DND-41 (cell line): ENCODE measurements around the gene CFAP107.
"Not testable (repeated sequence)": the region's sequence is repeated elsewhere in the genome, so short reads cannot be mapped to it uniquely, and the experiment has no call there.

ENCODE experiments used
- ATAC-seq: fragments of 200-7000 bp; cut with Tn5 transposase; 3 replicates; pipeline ENCODE4 v1.9.1; 2021; ENCODE audit warnings: low read depth; ENCODE audit not compliant: insufficient read depth
- DNase-seq: peaks from one replicate; pipeline ENCODE4 v3.0.0-alpha.2; 2020
- H2AFZ ChIP-seq: 2 replicates; pipeline ENCODE4 v1.6.0; 2012; ENCODE audit warnings: low read depth, low read length
- H3K27ac ChIP-seq: 2 replicates; pipeline ENCODE4 v1.5.1; 2012; ENCODE audit warnings: low read length, inconsistent platforms
- H3K27me3 ChIP-seq: fragments of 200-600 bp; sonication (generic); 2 replicates; pipeline ENCODE4 v1.6.0; 2012; ENCODE audit warnings: low read length, mild to moderate bottlenecking, inconsistent platforms; ENCODE audit not compliant: insufficient read depth, poor library complexity
- H3K36me3 ChIP-seq: 2 replicates; pipeline ENCODE4 v1.5.1; 2012; ENCODE audit warnings: low read length, inconsistent platforms; ENCODE audit not compliant: insufficient read depth
- H3K4me1 ChIP-seq: 2 replicates; pipeline ENCODE4 v1.5.1; 2012; ENCODE audit warnings: mild to moderate bottlenecking, low read length; ENCODE audit not compliant: insufficient read depth
- H3K4me2 ChIP-seq: 2 replicates; pipeline ENCODE4 v1.6.0; 2012; ENCODE audit warnings: mild to moderate bottlenecking, moderate library complexity, low read length, inconsistent platforms; ENCODE audit not compliant: insufficient read depth
- H3K4me3 ChIP-seq, 2 experiments: fragments of 200-600 bp in 1 of 2; shearing (Covaris generic) in 1 of 2; 2 replicates each; pipeline ENCODE4 v1.5.1; 2012 to 2016; ENCODE audit warnings: inconsistent platforms in 2 of 2, low read length in 2 of 2, mild to moderate bottlenecking in 2 of 2, low read depth in 1 of 2, moderate library complexity in 1 of 2
- H3K79me2 ChIP-seq: 2 replicates; pipeline ENCODE4 v1.6.0; 2012; ENCODE audit warnings: low read length, inconsistent platforms; ENCODE audit not compliant: insufficient read depth
- H3K9ac ChIP-seq: 2 replicates; pipeline ENCODE4 v1.6.0; 2012; ENCODE audit warnings: low read depth, mild to moderate bottlenecking, inconsistent platforms, low read length, moderate library complexity
- H3K9me3 ChIP-seq: 2 replicates; pipeline ENCODE4 v1.5.1; 2012; ENCODE audit warnings: low read length, moderate library complexity, mild to moderate bottlenecking, inconsistent platforms; ENCODE audit not compliant: insufficient read depth, severe bottlenecking
- H4K20me1 ChIP-seq: 2 replicates; pipeline ENCODE4 v1.6.0; 2012; ENCODE audit warnings: low read length; ENCODE audit not compliant: insufficient read depth
- CTCF ChIP-seq: IDR thresholded peaks from 2 replicates; pipeline ENCODE4 v1.5.1; 2012; ENCODE audit warnings: borderline replicate concordance, low read length, moderate library complexity, mild to moderate bottlenecking; ENCODE audit not compliant: poor library complexity, severe bottlenecking; ENCODE audit errors: extremely low read depth
- EZH2 ChIP-seq: IDR thresholded peaks from 3 replicates; pipeline ENCODE4 v1.6.1; 2012; ENCODE audit warnings: borderline replicate concordance, low read depth, mild to moderate bottlenecking, moderate library complexity, low read length, inconsistent platforms; ENCODE audit not compliant: severe bottlenecking

CFAP107 gene

GRCh38 chr1:12717301-12717838, 28.6 kb upstream of the CFAP107 start:
- Histone ChIP-seq H3K9me3 (no peaks in the 10 kb centered on the region), H3K36me3 (no peaks in the 10 kb centered on the region), H3K4me2 (no peak overlapping the region), H3K27ac (no peak overlapping the region), H3K27me3 (peaks cover 3% of the 10 kb centered on the region), H3K4me3 (no peak overlapping the region), H4K20me1 (no peaks in the 10 kb centered on the region), H3K9ac (no peak overlapping the region), H2AFZ (no peak overlapping the region), H3K79me2 (no peaks in the 10 kb centered on the region), H3K4me1 (no peaks in the 10 kb centered on the region)
- no peak for ATAC-seq
- TF ChIP-seq CTCF = no peak
- TF ChIP-seq EZH2 = no peak
- DNase-seq = no peak

- no peak overlapping the region for H3K4me2 ChIP-seq
- H3K4me1 ChIP-seq = no peaks in the 10 kb centered on the region
- peaks cover 5% of the 10 kb centered on the region for H3K27me3 ChIP-seq
- H4K20me1 ChIP-seq = no peaks in the 10 kb centered on the region
- H3K4me3 ChIP-seq = no peak overlapping the region
- TF ChIP-seq CTCF = no peak
- no peak for TF ChIP-seq EZH2
- ATAC-seq = no peak
- no peaks in the 10 kb centered on the region for H3K9me3 ChIP-seq
- no peak for DNase-seq
- H3K79me2 ChIP-seq = no peaks in the 10 kb centered on the region
- no peak overlapping the region for H2AFZ ChIP-seq
- no peak overlapping the region for H3K9ac ChIP-seq
- H3K36me3 ChIP-seq = no peaks in the 10 kb centered on the region
- H3K27ac ChIP-seq = no peak overlapping the region
These were observed 23.4 kb upstream of the CFAP107 start for GRCh38 chr1:12722626-12723025.

GRCh38 chr1:12728391-12728790, 17.6 kb upstream of the CFAP107 start:
- H3K79me2 ChIP-seq = no peaks in the 10 kb centered on the region
- peaks cover 4% of the 10 kb centered on the region for H3K9me3 ChIP-seq
- ATAC-seq = no peak
- no peak overlapping the region for H3K27ac ChIP-seq
- no peaks in the 10 kb centered on the region for H4K20me1 ChIP-seq
- TF ChIP-seq CTCF (no peak), EZH2 (no peak)
- no peaks in the 10 kb centered on the region for H3K4me1 ChIP-seq
- H3K9ac ChIP-seq = no peak overlapping the region
- no peak overlapping the region for H2AFZ ChIP-seq
- no peak for DNase-seq
- H3K4me3 ChIP-seq = no peak overlapping the region
- H3K36me3 ChIP-seq = no peaks in the 10 kb centered on the region
- no peak overlapping the region for H3K4me2 ChIP-seq
- H3K27me3 ChIP-seq = peaks cover 5% of the 10 kb centered on the region

- no peak for TF ChIP-seq EZH2
- TF ChIP-seq CTCF = no peak
- no peaks in the 10 kb centered on the region for H3K36me3 ChIP-seq
- no peaks in the 10 kb centered on the region for H3K79me2 ChIP-seq
- no peak overlapping the region for H2AFZ ChIP-seq
- ATAC-seq (no peak), DNase-seq (no peak)
- H3K27me3 ChIP-seq = peaks cover 5% of the 10 kb centered on the region
- no peaks in the 10 kb centered on the region for H4K20me1 ChIP-seq
- no peaks in the 10 kb centered on the region for H3K4me1 ChIP-seq
- no peak overlapping the region for H3K27ac ChIP-seq
- no peak overlapping the region for H3K4me3 ChIP-seq
- peaks cover 4% of the 10 kb centered on the region for H3K9me3 ChIP-seq
- H3K9ac ChIP-seq = no peak overlapping the region
- no peak overlapping the region for H3K4me2 ChIP-seq
These were observed 15.8 kb upstream of the CFAP107 start for GRCh38 chr1:12730156-12730555.

GRCh38 chr1:12731084-12731483, 14.9 kb upstream of the CFAP107 start:
- H4K20me1 ChIP-seq, H3K9ac ChIP-seq, H3K27ac ChIP-seq, H3K4me3 ChIP-seq, H3K27me3 ChIP-seq, H2AFZ ChIP-seq, H3K36me3 ChIP-seq, ATAC-seq, H3K79me2 ChIP-seq, H3K9me3 ChIP-seq, H3K4me2 ChIP-seq, H3K4me1 ChIP-seq, DNase-seq: not testable (repeated sequence)
